Activated CD4-positive, alpha-beta T cell treated with anti-CD3 and anti-CD28 coated beads for 4 hours (primary cell): Measurements from ENCODE around the gene TBC1D2.
"Not testable (repeated sequence)": the region's sequence is repeated elsewhere in the genome, so short reads cannot be mapped to it uniquely, and the experiment has no call there.

Source experiments
- DNase-seq, 2 donors: peaks; one replicate each; pipeline ENCODE4 v3.0.0-alpha.2; 2020

The TBC1D2 gene

GRCh38 chr9:98184326-98184725 is 71.1 kb downstream of the TBC1D2 start:
- DNase-seq: no peak

- DNase-seq: no peak
These were observed 72.4 kb downstream of the TBC1D2 start for GRCh38 chr9:98182889-98183599.

GRCh38 chr9:98182069-98182820 is 73.2 kb downstream of the TBC1D2 start:
- no peak for DNase-seq

- no peak for DNase-seq
These were observed 73.7 kb downstream of the TBC1D2 start for GRCh38 chr9:98181746-98182068.

GRCh38 chr9:98180996-98181395 is 74.5 kb downstream of the TBC1D2 start:
- no peak for DNase-seq

GRCh38 chr9:98178874-98179850 is 76.3 kb downstream of the TBC1D2 start:
- DNase-seq: no peak

GRCh38 chr9:98176391-98177259 is 78.8 kb downstream of the TBC1D2 start:
- DNase-seq: no peak

GRCh38 chr9:98175762-98176161 is 79.7 kb downstream of the TBC1D2 start:
- no peak for DNase-seq

- DNase-seq: no peak
These were observed 80.3 kb downstream of the TBC1D2 start for GRCh38 chr9:98175028-98175569.

GRCh38 chr9:98174502-98174918 is 80.9 kb downstream of the TBC1D2 start:
- not testable (repeated sequence) for DNase-seq

- no peak for DNase-seq
These were observed 82.3 kb downstream of the TBC1D2 start for GRCh38 chr9:98173181-98173580.

GRCh38 chr9:98172604-98173003 is 82.8 kb downstream of the TBC1D2 start:
- DNase-seq: no peak

- DNase-seq: no peak
These were observed 84.1 kb downstream of the TBC1D2 start for GRCh38 chr9:98171176-98171925.

GRCh38 chr9:98168941-98169488 is 86.4 kb downstream of the TBC1D2 start:
- DNase-seq: peak; percentile 8 to 16

GRCh38 chr9:98168153-98168780 is 87.2 kb downstream of the TBC1D2 start:
- DNase-seq: no peak

GRCh38 chr9:98164912-98165311 is 90.5 kb downstream of the TBC1D2 start:
- DNase-seq: no peak

GRCh38 chr9:98162613-98163012 is 92.8 kb downstream of the TBC1D2 start:
- DNase-seq: no peak

- no peak for DNase-seq
These were observed 93.6 kb downstream of the TBC1D2 start for GRCh38 chr9:98161851-98162250.

- DNase-seq: no peak
These were observed 95.7 kb downstream of the TBC1D2 start for GRCh38 chr9:98159790-98160189.

GRCh38 chr9:98159301-98159700 is 96.1 kb downstream of the TBC1D2 start:
- DNase-seq: no peak
